Measurements from ENCODE around the gene NEAT1.
"Not testable (repeated sequence)": the region's sequence is repeated elsewhere in the genome, so short reads cannot be mapped to it uniquely, and the experiment has no call there.

NEAT1 gene

DNA sequence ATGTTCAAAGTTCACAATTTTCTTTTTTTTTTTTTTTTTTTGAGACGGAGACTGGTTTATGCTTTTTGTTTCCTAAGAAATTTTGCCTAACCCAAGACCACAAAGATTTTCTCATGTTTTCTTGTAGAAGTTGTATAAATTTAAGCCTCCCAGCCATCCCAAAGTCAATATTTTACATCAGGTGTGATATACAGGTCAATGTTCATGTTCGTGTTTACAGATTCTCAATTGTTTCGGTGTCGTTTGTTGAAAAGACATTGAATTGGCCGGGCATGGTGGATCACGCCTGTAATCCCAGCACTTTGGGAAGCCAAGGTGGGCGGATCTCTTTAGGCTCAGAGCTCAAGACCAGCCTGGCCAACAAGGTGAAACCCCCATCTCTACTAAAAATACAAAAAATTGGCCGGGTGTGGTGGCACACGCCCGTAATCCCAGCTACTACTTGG is 20.8 kb upstream of the NEAT1 start:
- in situ Hi-C loops (cut with MboI; ENCODE audit: low pct_unique_long_range_greater_than_20kb, low sequenced_read_pairs) = no loop called here
- DNase-seq = no peak

DNA sequence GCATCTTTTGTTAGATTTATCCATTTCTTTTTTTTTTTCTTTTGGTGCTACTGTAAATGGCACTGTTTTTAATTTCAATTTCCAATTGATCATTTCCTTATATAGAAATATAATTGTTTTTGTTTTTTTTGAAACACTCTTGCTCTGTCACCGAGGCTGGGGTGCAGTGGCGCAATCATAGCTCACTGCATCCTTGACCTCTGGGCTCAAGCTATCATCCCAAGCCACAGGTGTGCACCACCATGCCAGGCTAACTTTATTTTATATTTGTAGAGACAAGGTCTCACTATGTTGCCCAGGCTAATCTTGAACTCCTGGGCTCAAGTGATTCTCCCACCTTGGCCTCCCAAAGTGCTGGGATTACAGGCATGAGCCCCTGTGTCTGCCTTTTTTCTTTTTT is 19.8 kb upstream of the NEAT1 start:
- in situ Hi-C loops (cut with MboI; ENCODE audit: low pct_unique_long_range_greater_than_20kb, low sequenced_read_pairs) = no loop called here
- DNase-seq = no peak

DNA sequence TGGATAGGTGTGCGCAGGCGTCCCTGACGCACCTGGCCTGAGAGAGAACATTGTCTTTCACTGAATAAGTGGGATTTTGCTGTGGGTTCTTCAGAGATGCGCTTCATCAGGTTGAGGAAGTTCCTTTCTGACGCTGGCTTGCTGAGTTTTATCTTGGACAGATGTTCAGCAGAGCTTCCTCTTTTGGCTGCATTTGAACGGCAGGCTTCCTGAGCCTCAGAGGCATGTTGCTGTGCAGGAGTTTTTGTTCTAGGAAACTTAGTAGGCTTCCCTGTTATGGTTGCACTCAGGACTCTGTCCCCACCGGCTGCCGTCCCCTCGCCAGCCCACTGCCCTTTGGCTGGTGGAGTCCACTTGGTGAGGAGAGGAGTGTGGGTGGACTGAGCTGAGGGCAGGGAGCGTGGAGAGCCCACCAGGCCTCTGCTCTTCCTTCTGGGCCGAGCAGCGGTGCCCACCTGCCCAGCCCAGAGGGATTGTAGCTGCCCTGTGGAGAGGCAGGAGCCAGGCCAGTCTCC is 18.9 kb upstream of the NEAT1 start:
- in situ Hi-C loops (cut with MboI; ENCODE audit: low pct_unique_long_range_greater_than_20kb, low sequenced_read_pairs) = no loop called here
- peak; percentile 93 for DNase-seq

DNA sequence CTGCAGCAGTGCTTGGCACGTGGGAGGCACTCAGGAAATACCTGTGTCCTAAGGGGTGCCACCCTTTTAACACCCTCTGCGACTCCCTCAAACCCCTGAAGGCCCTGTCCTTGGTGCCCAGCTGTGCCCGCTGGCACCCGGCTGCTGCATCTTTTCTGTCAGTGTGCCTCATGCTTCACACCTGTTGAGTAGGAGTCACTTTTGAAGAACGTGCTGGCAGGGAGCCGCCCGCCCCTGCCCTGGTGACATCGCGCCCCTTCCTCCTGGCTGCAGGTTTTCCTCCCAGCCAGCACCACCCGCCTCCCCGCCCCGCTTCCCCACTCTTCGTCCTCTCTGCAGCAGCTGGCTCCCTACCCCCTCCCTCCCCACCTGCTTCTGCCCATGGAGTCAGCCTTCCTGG is 18.4 kb upstream of the NEAT1 start:
- in situ Hi-C loops (cut with MboI; ENCODE audit: low pct_unique_long_range_greater_than_20kb, low sequenced_read_pairs) = no loop called here
- DNase-seq = peak; percentile 51

DNA sequence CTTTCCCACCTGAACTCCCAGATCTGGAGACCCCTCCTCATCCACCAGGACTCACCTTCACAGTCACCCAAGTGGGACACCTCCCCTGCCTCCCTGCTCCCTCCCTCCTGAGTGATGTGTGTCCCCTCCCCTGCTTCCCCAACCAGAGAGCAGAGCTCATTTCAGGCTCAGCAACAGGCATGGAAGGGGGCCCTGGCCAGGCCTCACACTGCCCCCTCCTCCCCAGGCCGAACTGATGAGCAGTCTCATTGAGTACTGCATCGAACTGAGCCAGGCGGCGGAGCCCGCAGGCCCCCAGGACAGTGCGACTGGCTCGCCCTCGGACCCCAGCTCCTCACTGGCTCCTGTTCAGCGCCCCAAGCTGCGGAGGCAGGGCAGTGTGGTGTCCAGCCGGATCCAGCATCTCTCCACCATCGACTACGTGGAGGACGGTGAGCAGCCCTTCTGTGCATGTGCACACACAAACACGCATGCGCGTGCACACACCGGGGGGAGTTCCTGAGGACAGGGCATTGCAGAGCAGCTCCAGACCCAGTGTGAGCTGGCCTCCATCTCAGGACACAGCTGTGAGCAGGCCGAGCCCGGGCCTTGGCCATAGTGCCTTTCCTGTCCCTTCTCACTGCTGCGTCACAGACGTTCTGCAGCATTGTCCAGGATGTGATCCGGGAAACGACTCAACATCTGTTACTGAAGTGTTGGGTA is 17.8 kb upstream of the NEAT1 start:
- in situ Hi-C loops (cut with MboI; ENCODE audit: low pct_unique_long_range_greater_than_20kb, low sequenced_read_pairs) = no loop called here

DNA sequence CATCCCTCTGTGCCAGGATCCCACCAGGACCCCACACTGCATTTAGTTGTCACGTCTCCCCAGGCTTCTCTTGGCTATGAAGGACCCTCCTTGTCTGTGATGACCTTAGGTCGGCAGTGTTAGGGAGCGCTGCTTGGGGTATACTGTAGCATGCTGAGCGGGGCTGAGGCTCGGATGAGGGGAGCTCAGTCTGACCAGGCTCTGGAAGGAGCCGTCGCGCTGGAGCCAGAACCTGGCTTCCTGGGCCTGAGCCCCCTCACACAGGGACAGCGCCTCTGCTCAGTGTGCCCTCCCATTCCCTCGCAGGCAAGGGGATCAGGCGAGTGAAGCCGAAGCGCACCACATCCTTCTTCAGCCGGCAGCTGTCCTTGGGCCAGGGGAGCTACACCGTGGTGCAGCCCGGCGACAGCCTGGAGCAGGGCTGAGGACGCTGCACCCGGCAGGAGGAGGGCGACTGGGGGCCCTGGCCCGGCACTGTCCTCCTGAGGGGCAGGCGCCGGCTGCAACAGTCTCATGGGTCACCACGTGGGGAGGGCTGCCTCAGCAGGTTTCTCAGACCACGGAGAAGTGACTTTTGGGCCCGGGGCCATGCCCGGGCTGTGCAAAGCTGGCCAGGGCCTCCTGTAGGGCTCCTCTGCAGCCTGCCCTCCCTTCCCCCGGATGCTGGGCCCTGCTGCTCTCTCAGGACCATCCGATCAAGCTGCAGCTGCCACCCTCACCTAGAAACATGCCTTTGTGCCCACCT is 11.5 kb upstream of the NEAT1 start:
- in situ Hi-C loops (cut with MboI; ENCODE audit: low pct_unique_long_range_greater_than_20kb, low sequenced_read_pairs) = no loop called here
- no peak for DNase-seq

More for the DNA sequence above, 17.8 kb upstream of the NEAT1 start:
- no peak for DNase-seq

DNA sequence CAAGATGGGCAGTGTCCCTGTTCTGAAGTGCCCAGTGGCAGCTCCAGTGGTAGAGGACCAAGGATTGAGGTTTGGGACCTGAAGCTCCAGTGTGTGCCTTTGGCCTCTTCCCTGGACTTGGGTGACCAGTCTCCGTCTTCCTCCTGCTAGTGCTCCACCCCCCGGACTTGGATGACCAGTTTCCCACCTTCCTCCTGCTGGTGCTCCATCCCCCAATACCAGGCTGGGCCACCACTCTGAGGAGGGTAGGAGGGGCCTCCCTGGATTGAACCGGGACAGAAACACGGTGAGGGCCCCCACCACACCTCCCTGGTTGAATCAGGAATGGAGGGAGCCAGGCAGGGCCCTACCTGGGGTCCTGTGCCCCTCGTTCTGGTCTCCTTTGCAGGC is 10.9 kb upstream of the NEAT1 start:
- in situ Hi-C loops (cut with MboI; ENCODE audit: low pct_unique_long_range_greater_than_20kb, low sequenced_read_pairs) = no loop called here

DNA sequence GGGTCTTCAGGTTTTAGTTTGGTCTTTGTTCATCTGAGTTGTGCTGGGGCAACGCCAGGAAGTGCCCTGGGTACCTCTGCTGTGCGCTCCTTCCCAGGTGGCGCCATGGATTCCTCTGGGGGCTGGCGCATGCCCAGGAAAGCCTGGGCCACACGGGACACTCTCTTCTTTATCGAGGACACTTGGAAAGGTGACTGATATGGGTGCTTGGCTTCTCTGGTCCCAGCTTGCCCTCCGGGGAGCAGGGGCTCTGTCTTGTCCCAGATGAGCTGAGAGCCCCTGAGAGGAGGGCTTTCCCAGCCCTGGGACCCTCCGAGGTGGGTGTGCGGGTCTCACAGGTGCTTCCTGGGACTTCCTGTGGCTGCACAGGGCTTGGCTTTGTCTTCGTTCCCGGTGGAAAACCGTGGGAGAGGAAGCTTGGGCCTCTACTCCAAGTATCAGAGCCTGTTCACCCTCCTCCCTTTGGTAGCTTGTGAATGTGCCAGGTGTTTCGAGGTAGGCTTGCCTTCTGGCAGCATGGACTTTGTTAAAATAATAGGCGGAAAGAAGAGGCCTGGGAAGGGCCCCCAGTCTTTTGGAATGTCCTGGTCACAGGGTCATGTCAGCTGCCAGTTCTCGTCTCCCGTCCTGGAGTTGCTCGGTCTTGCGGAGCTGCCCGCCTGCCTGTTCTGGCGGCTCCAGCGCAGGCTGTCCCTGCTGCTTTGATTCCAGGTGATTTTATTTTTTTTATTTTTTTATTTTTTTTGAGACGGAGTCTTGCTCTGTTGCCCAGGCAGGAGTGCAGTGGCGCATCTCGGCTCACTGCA is 10.1 kb upstream of the NEAT1 start:
- DNase-seq = no peak

More for the DNA sequence above, 10.9 kb upstream of the NEAT1 start:
- DNase-seq = no peak

DNA sequence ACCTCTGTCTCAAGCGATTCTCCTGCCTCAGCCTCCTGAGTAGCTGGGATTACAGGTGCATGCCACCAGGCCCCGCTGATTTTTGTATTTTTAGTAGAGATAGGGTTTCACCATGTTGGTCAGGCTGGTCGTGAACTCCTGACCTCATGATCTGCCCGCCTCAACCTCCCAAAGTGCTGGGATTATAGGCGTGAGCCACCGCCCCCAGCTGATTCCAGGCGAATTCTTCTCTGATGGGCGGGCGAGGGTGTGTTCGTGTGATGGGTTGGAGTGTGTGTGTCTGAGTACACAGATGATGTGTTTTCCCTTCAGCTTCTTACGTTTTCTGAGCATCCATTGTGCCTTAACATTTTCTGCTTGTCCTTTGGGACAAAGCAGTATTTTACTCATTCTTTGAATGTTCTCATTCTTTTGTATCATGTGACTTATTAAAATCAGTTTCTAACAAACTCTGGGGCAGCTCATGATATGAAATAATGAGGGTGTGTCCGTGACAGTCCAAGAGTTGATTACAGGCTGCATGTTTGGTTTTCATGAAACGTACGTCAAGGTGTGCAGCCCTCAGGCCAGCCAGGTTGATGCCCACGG is 9.4 kb upstream of the NEAT1 start:
- DNase-seq; in situ Hi-C loops (cut with MboI; ENCODE audit: low pct_unique_long_range_greater_than_20kb, low sequenced_read_pairs): not testable (repeated sequence)

More for the DNA sequence above, 10.1 kb upstream of the NEAT1 start:
- in situ Hi-C loops (cut with MboI; ENCODE audit: low pct_unique_long_range_greater_than_20kb, low sequenced_read_pairs) = no loop called here

DNA sequence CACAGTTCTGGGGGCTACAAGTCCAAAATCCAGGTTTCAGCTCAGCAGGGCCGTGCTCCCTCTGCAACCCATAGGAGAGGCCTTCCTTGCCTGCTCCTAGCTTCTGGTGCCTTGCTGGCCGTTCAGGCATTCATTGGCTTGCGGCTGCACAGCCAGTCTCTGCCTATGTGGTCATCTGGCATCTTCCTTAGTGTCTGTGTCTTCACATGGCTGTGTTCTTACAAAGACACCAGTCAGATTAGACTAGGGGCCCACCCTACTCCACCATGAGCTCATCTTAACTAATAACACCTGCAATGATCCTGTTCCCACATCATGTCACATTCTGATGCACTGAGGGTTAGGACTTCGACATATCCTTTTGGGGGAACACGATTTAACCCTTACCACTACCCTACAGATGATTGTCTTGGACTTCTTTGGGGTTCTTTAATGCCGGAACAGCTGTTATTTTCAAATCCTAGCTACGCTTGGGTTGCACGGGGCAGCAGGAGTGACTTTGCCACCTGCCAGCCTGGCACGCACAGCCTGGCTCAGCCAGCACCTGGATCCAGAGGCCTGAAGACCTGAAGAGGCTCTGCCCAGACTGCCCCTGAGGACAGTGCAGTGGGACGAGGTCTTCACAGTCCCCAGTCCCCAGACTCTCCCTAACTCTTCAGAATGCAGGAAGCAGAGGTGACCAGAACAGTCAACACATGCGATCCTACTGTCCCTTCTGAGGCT is 7.7 kb upstream of the NEAT1 start:
- DNase-seq = no peak

DNA sequence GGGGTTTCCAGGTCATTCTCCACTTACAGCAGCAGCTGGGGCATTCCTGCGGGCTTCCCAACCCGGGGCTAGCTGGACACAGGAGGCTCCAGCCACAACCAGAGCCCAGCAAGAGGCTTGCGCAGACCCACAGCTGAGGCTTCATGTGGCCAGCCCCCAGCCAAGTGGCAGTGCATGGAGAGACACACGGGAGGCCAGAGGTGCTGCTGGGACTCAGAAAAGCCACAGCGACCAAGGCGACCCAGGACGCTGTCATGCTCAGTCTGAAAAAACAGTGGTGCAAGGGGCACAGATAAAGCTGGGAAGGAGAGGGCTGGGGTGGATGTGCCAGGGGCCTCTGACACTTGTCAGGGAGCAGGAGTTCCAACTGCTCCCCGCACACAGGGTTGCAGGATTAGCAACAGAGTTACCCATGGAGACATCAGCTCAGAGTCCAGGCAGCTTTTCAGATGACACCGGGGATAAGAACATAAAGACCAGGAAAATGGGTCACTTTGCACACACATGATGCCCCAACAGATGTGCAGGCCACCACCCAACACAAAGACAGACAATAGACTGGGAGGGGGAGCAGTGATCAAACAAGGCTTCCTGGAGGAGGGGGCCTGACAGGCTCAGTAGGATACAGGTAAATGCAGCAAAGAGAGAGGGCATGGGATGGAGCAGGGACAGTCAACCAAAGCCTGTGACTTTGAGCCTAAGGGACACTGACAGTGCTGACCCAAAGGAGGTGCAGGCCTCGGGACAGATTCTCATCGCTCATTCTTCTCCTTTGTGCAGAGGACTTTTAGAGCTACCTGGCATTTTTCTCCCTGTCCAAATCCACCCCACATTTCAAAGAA is 6.9 kb upstream of the NEAT1 start:
- no peak for DNase-seq
- in situ Hi-C loops (cut with MboI; ENCODE audit: low pct_unique_long_range_greater_than_20kb, low sequenced_read_pairs) = no loop called here

More for the DNA sequence above, 7.7 kb upstream of the NEAT1 start:
- in situ Hi-C loops (cut with MboI; ENCODE audit: low pct_unique_long_range_greater_than_20kb, low sequenced_read_pairs) = no loop called here

DNA sequence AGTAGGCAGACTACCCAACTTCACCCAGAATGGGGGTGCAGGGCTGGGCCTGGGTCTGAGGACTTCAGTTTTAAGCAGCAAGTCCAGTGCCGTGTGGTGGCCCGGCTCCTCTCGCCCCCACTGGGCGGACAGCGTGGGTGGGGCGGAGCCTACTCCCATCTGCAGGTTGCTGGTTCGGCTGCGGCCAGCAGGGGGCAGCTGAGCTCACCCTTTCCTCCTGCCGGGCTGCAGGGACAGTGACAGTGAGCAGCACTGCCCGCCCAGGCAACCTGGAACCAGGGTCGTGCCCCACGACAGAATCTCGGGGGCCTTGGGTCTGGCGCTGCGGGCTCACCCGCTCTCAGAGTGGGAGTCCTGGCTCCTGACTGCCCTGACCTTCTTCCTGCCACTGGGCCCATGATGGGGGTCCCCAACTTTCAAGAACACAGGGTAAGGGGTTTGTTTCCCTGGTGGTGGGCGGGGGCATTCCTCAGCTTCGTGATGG is 6.2 kb upstream of the NEAT1 start:
- DNase-seq = peak; percentile 94
- in situ Hi-C loops (cut with MboI; ENCODE audit: low pct_unique_long_range_greater_than_20kb, low sequenced_read_pairs) = no loop called here

DNA sequence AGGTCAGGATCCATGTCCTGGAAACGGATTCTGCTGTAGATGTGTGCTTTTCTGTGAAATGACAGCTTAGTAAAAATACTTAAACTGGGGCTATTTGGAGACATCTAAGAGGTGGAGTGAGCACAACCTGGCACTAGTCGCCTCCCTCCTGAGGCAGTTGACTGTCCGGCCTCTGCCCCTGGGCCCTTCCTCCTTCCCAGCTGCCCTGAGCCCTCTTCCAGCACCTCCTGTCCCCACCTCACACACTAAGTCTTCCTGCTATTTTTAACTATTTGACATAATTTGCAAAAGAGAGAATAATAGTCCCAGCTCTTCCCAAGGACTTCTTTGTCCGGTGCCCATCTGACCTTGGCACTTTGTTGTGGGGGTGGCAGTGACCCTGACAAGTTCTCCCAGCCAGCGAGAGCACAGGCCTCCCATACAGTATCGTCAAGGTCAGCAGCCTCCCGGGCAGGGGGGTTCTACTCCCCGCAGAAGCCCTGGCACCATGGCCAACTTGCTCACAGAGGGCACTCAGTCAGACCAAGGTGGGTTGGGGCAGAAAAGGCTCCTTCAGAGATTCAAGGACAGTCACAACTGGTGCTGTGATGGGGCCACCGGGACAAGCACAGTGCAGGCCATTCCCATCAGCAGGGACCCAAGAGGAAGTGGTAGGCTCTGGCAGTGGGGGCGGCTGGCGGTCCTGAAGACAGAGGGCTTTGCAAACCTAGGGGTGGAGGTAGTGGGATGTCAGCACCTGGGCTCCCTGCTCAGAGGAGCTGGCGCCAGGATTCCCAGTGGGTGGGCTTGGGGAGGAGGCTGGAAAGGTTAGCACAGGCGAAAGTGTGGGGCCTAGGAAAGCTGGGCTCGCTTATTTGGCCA is 5.5 kb upstream of the NEAT1 start:
- DNase-seq = peak; percentile 69
- in situ Hi-C loops (cut with MboI; ENCODE audit: low pct_unique_long_range_greater_than_20kb, low sequenced_read_pairs) = no loop called here

DNA sequence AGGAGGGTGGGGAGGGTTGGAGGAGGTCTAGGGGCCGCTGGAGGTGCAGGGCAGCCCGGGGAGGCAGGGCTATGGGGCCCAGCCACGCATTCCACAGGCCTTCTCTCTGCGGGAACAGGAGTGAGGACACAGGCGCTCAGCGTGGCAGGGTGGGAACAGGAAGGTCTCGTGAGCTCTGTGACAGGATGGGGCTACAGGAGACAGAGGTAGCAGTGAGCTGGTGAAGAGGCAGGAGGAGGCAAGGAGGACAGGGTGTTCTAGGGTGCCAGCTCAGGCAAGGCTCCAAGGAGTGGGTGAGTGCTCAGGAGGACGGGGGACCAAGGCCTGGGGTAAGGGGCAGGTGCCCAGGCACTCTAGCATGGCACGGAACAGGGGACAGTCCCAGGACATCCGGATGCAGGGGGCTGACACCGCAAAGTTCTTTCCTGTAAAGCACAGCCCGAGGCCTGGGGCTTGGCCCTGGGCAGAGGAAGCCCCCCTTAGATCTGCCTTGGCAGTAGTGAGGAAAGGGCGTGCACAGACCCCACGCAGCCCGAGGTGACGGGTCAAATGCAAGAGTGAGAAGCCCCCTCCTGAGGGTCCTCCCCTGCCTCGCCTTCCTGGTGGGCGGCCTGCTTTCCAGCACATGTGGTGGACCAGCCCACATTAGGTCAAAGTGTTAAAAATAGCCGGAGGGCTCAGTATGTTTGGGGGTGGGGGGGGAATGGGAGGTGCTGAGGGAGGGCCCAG is 4.7 kb upstream of the NEAT1 start:
- DNase-seq = peak; percentile 46
- in situ Hi-C loops (cut with MboI; ENCODE audit: low pct_unique_long_range_greater_than_20kb, low sequenced_read_pairs) = no loop called here

DNA sequence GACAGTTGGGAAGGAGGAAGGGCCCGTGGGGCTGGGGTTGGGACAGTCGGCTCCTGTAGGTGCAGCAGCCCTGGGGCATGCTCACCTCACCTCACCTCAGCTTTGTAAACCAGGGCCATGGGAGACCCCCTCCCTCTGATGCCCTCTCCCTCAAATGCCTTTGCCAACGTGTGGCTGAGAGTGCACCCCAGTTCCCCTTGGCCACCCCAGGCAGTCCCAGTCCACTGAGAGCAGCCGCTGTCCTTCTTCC is 4.2 kb upstream of the NEAT1 start:
- no peak for DNase-seq
- in situ Hi-C loops (cut with MboI; ENCODE audit: low pct_unique_long_range_greater_than_20kb, low sequenced_read_pairs) = no loop called here

DNA sequence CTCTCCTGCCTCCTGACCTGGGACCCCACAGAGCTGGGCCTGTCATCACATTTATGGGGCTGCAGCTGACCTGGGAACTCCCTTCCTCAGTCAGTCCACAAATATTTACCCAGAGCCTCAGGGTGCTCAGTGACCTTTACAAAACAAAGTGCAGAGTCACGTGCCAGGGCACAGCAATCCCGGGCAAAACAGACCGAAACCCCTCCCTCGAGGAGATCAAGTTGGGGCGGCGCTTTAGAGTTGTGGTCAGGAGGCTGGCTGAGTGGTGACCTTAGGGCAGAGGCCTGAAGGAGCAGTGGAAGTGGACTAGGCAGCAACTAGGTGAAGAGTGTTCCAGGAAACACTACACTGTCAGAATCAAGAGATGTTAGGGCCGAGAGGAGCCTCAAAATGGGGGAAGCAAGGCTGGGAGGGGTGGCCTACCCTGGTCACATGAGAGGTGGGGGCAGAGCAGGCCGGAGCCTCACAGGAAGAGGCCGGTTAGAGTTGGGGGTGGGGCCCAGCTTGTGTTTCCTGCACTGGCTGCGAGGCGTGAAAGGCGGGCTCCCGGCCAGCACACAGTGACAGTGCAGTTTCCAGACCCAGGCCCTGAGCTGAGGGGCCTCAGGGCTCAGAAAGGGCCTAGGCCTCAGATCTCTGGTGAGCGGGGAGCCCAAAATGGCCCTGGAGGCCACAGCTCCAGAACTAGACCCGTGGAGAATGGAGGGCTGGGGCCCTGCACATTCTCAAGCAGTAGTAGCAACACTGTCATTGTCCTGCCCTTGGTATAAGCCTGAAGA is 3.7 kb upstream of the NEAT1 start:
- peak; percentile 99 for DNase-seq

More for the DNA sequence above, 3.7 kb upstream of the NEAT1 start:
- in situ Hi-C loops (cut with MboI; ENCODE audit: low pct_unique_long_range_greater_than_20kb, low sequenced_read_pairs) = no loop called here
